ENCODE results near the gene SREK1.

The SREK1 gene

DNA sequence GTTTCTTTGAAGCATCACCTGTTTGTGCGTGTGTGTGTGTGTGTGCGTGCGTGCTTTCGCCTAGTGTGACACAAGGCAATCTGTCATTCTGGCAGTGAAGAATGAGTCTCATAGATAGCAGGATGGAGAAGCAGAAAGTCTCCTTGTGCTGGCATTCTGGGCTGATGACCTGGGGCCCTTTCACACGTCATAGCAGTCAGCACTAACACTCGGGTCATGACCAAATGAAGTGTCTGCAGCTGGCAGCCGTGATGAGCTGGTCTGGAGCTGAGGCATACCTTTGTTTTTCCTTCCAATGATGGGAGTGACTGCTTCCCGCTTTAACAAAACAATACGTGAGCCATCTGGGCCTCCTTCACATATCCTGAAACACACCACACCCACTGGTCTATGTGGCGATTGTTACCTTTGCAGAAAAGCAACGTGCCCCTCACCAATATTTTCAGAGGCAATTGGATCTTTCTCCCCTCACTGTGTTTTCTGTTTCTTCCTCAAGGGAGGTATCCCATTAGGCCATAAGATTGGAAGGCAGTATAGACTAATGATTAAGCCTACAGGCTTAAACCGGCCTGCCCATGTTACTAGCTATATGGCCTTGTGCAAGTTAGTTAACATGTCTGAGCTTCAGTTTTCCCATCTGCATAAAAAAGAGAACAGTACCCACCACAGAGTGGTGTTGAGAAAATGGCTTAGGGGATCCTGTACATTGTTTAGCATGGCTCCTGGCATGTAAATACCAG lies 88.8 kb downstream of the SREK1 start:
- no peak for DNase-seq (ENCODE audit: low read depth, low spot score)
- Histone ChIP-seq H3K27ac (no peak overlapping the region), H3K4me3 (no peak overlapping the region), H3K9me3 (ENCODE audit: low read depth, low read length) (no peaks in the 10 kb centered on the region), H3K9ac (ENCODE audit: insufficient read length) (no peak overlapping the region), H3K36me3 (ENCODE audit: insufficient read depth, low read length) (no peaks in the 10 kb centered on the region)
- no peak for TF ChIP-seq POLR2AphosphoS5 (IDR thresholded peaks at IDR 0.05; ENCODE audit: borderline replicate concordance, low read depth, low read length)
- no peak for TF ChIP-seq FOXP2 (optimal IDR thresholded peaks at IDR 0.05; ENCODE audit: control extremely low read depth, extremely low read length, insufficient read depth)
- TF ChIP-seq EZH2 (IDR thresholded peaks at IDR 0.05) = no peak

Data from SK-N-MC (cell line).